ENCODE measurements around the gene SLC9A9. TPM values are rescaled to one million over a fixed set of nuclear protein-coding genes. Genes with fewer than 3 reads are reported as not detected.

Gene SLC9A9
- total and polyA plus RNA-seq, 2 of the 8 experiments (the other 6 are each of a cell fraction or from before 2014, with no cell fraction given), result 0.48 to 1.1 TPM

- Histone ChIP-seq H4K8ac (ENCODE audit: extremely low read depth, insufficient read depth, low read length) (no peak overlapping the region), H3K4ac (replicated peaks; ENCODE audit: insufficient read length, low read depth, low read length) (no peak overlapping the region), H3K4me2 (ENCODE audit: insufficient read depth in 1 of 2, low read depth in 2 of 2, low read length in 2 of 2) (no peak overlapping the region), H3K9me3 (ENCODE audit: insufficient read depth in 2 of 2, low read depth in 1 of 2, low read length in 1 of 2) (no peaks in the 10 kb centered on the region), H2AFZ (ENCODE audit: low read length) (no peak overlapping the region), H4K20me1 (replicated peaks in 1 of 2; ENCODE audit: control insufficient read depth in 1 of 2, insufficient read depth in 2 of 2, low read length in 2 of 2) (no peaks in the 10 kb centered on the region), H2BK120ac (replicated peaks; ENCODE audit: low read depth, low read length) (no peak overlapping the region), H4K5ac (ENCODE audit: insufficient read length, low read depth, low read length) (no peak overlapping the region), H4K91ac (replicated peaks; ENCODE audit: insufficient read length, low read length) (no peak overlapping the region), H3K36me3 (ENCODE audit: control insufficient read depth in 2 of 4, insufficient read depth in 4 of 4, low read length in 3 of 4) (no peaks in the 10 kb centered on the region), H3K23me2 (ENCODE audit: low read depth, low read length) (no peaks in the 10 kb centered on the region), H3K79me2 (ENCODE audit: control insufficient read depth in 1 of 2, insufficient read depth in 2 of 2, low read length in 2 of 2) (no peaks in the 10 kb centered on the region), H3K14ac (ENCODE audit: insufficient read length) (no peak overlapping the region), H3K23ac (ENCODE audit: insufficient read length) (no peak overlapping the region), H3K4me1 (replicated peaks in 1 of 4; ENCODE audit: control insufficient read depth in 3 of 4, insufficient read depth in 4 of 4, low read length in 3 of 4) (no peaks in the 10 kb centered on the region), H3K9ac (replicated peaks in 1 of 4; ENCODE audit: extremely low read depth in 1 of 4, low read depth in 3 of 4, low read length in 3 of 4) (no peak overlapping the region), H2BK15ac (ENCODE audit: low read length) (no peak overlapping the region), H3K27ac (ENCODE audit: low read depth, low read length) (no peak overlapping the region), H3K4me3 (ENCODE audit: extremely low read depth in 1 of 4, insufficient read depth in 2 of 4, low read depth in 3 of 4, low read length in 4 of 4) (no peak overlapping the region), H2BK5ac (ENCODE audit: low read depth, low read length) (no peak overlapping the region), H2BK12ac (ENCODE audit: low read depth, low read length) (no peak overlapping the region), H2BK20ac (ENCODE audit: low read length) (no peak overlapping the region), H3K56ac (replicated peaks; ENCODE audit: insufficient read length, low read depth, low read length) (no peak overlapping the region), H2AK5ac (ENCODE audit: low read depth, low read length) (no peak overlapping the region), H3K27me3 (replicated peaks in 1 of 4; ENCODE audit: control insufficient read depth in 3 of 4, extremely low read depth in 1 of 4, insufficient read depth in 3 of 4, low read length in 3 of 4) (no peaks in the 10 kb centered on the region), H3K18ac (ENCODE audit: extremely low read depth, low read length) (no peak overlapping the region), H3K79me1 (ENCODE audit: low read depth, low read length) (no peaks in the 10 kb centered on the region)
- ChIA-PET POLR2A (ENCODE audit: partially characterized antibody) (no interaction called here), CTCF (ENCODE audit: partially characterized antibody) (interaction anchor here (1.1 kb wide), 1 partner anchor 19 kb away, joined by 4 read pairs; no protein-coding TSS in a partner anchor)
- DNase-seq (ENCODE audit: low read depth in 1 of 2, low spot score in 2 of 2), result no peak
- no peak for FAIRE-seq
- WGBS, 2 experiments (ENCODE audit: extremely low coverage in 1 of 2, insufficient coverage in 1 of 2, insufficient read length in 1 of 2, insufficient replicate concordance in 2 of 2, low coverage in 1 of 2, low lambda C conversion rate in 2 of 2, missing lambda C conversion rate in 1 of 2), result 98% methylated on average over 2 of the region's 2 CpGs; no CpG with 5 or more reads in 1 of the 2 experiments
- TF ChIP-seq TEAD4 (IDR thresholded peaks at IDR 0.05; ENCODE audit: low read depth, low read length), result no peak
These were observed 567.3 kb downstream of the SLC9A9 start for GRCh38 chr3:143280984-143281383.
